Nucleus accumbens (tissue), 56 donors: Measurements from ENCODE around the gene RDM1.

Source experiments
- DNase-seq, 56 donors: peaks; one replicate each; lab custom pipeline; 2025; lab: John Stamatoyannopoulos, UW

RDM1 gene

GRCh38 chr17:35936063-35936462 is 5.5 kb upstream of the RDM1 start:
- no peak for DNase-seq

- DNase-seq: no peak
These were observed 4.2 kb upstream of the RDM1 start for GRCh38 chr17:35934760-35935159.

GRCh38 chr17:35932586-35932985 is 2.0 kb upstream of the RDM1 start:
- DNase-seq: no peak

DNA sequence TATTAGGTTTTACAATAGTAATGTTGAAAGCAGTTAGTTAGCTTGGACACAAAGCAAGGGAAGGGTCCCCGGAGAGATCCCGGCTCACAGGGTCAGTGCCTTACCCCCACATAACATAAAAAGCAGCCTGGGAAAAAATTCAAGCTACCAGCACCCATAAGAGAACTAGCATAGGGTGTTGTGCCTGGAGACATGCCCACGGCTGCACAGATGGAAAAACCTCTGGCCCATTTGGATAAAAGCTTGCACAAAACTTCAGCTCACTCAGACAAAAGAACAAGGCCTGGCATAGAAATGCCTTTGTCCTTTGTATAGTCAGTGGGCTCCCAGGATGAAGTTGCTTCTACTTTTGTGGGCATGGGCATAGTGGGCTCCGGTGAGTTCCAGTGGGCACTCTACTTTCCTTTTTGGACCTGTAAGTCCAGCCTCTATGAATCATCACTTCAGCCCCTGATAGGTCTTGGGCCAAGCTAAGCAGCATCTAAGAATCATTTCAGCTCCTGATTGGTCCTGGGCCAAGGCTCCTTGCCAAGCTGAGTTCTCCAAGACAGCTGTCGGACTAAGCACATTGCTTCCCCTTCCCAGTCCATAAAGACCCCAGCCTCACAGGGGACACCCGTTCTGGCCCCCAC is 1.3 kb upstream of the RDM1 start:
- no peak for DNase-seq

DNA sequence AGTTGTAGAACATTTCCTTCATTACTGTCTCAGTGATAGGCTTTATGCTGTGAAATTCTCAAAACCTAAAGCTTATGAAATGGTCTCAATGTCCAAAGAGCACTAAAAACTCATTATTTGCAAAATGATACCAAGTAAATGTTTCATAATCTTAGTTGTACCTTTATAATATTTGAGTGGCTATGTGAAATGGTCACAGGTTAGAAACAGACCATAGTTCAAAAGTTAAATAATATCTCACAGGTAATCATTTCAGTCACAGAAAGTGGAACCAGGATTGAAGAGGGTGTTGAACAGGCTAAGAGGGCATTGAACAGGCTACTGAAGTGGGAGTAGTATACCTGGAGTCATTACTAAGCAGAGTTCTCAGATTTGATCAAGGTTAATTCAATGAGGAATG is 2.9 kb downstream of the RDM1 start:
- no peak for DNase-seq

GRCh38 chr17:35923609-35924114 is 6.9 kb downstream of the RDM1 start:
- no peak for DNase-seq

- DNase-seq: no peak
These were observed 10.3 kb downstream of the RDM1 start for GRCh38 chr17:35920229-35920628.

DNA sequence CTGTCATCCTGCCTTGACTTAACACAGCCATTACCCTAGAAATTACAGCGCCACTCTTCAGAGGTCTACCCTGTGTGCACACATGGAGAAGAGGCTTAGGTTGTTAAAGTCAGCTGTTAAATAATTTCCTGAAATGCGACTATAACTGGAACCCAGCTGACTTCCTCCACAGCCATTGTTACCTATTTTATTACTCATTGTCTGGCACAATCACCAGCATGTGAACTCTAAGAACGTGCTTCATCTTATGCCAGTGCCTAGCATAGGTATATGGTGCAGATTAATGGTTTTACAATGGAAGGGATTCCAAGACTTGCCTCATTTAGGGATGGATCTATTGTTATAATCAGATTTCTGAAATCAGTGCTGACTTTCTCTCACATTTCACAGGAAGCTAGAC is 11.9 kb downstream of the RDM1 start:
- DNase-seq: no peak

DNA sequence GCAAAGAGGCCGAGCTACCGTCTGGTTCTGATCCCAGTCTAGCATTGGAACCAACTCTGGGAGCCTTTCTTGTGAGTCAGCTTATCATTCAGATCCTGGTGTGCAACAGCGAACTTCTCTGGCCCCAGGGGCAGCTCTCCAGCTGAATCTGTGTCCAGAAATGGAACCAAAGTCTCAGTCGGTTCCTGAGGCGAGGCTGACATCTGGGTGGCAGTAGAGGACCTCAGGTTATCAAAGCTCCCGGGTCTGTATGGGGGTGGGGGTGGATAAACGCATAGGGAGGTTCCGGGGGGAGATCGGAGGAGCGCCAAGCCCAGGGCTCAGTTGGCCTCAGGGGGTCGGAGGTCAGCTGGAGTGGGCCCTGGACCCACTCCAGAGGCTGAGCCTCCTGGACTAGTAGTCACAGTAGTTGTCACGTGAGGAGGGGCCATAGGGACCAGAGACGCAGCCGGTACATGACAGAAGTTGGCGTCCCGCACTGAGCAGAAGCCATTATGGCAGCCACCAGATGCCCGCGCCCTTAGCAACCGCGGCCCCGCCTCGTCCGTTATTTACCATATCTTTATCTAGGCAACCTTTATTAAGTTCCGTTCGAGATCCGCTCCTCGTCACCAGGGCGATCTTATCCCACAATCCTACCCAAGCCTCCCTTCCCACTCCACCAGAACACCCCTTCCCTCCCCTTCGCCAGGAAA is 12.9 kb downstream of the RDM1 start:
- DNase-seq: no peak

DNA sequence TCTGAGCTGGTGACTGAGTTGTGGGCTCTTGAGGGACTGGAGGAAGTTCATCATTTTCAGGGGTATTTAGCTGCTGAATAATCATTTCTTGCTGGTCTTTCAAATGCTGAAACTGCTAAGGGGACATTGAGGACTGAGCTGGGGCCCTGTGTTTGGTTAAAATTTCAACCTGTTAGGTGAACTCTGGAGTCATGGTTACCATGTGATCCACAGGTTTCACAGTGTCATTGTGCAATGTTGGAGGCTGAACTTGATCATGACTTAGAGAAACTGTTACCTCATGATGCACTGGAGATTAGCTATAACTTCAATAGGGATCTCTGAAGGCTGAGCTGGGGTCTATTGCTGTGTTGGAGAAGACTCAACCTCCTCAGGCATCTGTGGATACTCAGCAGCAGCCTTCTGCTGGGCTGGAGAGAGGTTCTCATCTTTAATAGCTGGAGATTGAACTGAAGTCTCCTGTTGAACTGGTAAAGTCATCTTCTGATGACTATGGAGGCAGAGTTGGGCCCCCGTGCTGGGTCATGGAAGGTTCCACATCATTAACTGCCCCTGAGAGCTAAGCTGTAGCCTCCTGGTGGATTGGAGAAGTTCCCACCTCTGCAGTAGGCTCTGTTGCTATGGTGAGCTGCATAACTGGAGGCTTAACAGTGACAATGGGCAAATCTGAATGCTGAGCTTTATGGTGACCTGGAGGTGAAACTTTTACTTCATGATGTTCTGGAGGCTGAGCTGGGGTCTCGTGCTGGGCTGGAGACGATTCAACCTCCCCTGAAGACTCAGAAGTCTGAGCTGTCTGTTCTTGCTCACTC is 15.2 kb downstream of the RDM1 start:
- no peak for DNase-seq

DNA sequence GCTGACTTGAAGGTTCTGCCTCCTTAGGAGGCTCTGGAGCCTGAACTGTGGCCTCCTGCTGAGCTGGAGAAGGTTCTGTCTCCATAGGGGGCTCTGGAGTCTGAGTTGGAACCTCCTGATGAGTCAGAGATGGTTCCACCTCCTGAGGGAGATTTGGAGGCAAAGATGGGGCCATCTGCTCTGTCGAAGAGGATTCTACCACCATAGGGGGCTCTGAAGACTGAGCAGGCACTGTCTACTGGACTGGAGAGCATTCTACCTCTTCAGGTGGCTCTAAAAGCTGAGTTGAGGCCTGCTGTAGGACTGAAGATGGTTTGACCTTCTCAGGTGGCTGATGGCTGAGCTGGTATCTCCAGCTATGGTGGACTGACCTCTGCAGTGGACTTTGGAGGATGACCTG is 16.2 kb downstream of the RDM1 start:
- no peak for DNase-seq

- no peak for DNase-seq
These were observed 17.0 kb downstream of the RDM1 start for GRCh38 chr17:35913609-35914008.

DNA sequence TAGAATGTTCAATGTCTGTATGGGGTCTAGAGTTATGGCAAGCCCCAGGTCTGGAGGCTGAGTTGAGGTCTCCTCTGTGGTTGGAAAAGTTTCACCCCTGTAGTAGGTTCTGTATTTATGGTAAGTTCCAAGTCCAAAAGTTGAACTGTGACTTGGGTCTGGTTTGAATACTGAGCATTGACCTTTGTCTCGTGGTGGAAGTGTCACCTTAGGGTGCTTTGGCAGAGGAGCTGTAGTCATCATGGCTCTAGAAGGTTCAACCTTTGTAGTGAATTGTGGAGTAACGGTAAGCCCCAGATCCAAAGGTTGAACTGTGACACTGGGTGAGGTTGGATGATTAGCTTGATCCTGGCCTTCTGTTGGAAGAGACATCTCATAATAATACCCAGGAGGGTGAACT is 17.6 kb downstream of the RDM1 start:
- no peak for DNase-seq

DNA sequence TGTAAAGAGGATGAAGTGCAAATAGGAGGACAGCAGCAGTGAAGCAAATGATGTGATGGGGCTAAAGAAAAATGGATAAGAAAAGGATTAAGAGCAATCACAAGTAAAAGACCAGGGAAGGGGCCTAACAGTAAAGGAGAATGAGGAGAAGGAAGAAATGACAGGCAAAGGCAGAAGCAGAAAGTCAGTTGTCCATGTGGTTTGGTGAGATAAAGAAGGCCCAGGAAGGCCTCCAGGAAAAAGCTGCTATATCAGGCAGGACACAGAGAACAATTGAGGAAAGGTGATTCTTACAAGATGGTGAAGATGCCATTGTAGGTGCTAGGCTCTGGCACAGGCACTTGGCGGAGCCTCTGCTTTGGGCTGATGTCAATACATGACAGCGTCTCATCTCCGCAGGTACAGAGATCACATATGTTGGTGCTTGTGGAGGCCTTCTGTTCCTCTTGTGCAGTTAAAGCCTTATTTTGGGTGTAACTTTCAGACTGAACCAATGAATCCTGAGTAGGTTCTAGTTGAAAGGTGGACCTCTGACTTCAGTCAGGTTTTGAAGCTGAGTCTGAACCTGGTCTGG is 18.1 kb downstream of the RDM1 start:
- DNase-seq: no peak

DNA sequence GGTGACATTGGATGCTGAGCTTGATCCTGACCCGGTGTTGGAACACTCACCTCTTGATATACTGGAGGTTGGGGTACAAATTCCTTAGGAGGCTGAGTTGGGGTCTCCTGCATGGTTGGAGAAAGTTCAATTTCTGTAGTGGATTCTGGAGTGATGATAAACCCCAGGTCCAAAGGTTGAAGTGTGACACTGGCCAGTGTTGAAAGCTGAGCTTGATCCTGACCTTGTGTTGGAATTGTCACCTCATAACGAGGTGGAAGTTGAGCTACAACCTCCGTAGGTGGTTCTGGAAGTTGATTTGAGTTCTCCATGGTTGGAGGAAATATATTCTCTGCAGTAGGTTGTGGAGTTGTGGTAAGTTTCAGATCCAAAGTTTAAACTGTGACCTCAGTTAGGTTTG is 21.2 kb downstream of the RDM1 start:
- DNase-seq: no peak

DNA sequence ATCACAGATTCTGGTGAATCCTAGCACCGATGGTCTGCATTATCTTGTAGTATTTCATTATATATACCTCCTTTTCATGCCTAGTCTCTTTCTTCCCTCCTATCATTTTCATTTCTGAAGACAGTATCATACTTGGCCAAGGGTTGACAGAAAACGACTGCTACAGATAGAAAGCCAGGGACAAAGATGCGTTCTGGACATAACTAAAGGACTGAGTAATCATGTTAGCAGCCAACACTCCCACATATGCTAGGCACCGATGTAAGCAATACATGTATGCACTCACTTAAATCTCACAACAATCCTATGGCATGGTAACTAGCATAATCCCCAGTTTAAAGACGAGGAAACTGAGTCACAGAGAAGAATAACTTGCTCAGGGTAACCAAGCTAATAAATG is 22.9 kb downstream of the RDM1 start:
- DNase-seq: no peak

DNA sequence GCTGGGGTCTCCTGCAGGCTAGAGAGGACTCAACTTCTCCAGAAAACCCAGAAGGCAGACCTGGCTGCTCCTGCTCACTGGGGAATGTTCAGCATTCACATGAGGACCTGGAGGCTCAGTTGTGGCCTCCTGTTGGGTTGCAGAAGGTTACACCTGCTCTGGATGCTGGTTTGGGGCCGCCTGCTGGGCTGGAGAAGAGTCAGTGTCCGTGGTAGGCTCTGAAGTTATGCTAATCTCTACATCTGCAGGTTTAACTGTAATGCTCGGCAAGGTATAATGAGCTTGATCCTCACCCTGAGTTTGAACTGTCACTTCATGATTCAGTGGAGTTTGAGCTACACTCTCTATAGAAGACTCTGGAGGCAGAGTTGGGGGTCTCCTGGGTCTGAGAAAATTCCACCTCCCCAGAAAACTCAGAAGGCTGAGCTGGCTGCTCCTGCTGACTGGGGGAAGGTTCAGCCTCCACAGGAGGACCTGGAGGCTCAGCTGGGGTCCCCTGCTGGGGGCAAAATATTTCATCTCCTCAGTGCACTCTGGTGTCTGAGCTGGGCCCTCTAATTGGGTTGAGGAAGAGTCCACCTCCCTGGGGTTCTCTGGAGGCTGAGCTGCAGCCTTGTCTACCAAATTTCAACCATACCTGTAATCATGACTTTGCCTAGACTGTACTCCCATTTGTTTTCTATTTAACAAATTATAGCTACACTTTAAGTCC is 23.5 kb downstream of the RDM1 start:
- no peak for DNase-seq

GRCh38 chr17:35906191-35906925 is 24.2 kb downstream of the RDM1 start:
- DNase-seq: no peak

GRCh38 chr17:35903451-35903850 is 27.1 kb downstream of the RDM1 start:
- DNase-seq: no peak

DNA sequence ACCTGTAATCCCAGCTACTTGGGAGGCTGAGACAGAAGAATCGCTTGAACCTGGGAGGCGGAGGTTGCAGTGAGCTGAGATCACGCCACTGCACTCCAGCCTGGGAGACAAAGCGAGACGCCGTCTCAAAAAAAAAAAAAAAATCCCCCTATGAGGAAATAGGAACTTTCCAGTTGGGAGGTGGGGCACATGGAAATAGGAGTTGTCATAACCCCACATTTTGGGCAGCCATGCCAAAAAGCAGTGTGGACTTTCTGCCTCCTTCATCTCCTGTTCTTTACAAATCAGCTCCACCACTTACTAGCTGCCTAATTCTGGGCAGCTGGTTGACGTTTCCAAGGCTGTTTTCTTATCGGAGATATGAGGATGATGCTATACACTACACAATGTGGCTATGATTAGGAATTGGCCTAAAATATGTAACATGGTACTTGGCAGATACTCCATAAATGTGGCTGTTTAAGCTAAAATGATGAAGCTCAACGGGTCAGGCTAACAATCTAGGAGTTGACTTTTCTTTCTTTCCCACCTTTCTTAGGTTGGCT is 28.9 kb downstream of the RDM1 start:
- no peak for DNase-seq
